ENCODE measurements around the gene HSFX2.

DNA sequence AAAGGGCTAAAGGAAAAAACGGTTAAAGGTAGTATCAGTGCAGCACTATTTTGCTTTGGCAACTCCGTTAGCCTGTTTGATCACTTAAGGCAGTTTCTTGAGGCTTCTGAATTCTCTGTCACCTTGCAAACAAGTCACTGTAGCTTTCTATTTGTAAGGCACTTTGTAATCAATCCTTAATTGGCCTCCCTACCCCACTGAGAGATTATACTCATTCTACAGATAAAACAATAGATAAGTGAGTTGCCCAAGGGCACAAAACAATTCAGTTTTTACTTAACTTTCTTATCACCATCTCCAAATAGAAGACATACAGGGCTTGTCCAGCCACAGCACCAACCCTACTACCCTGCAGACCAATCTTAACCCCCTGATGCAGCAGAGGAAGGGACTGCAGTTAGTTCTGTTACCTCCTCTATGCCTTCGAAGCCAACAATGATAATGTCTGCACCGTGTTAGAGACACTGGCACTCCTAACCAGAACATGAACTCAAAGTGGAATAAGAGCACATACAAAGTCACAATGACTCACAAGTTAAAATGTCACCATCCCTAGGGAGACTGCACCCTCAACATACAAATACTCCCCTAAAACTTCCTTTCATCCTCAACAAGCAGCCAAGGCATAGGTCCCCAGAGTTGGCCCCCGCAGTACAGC lies 34.7 kb upstream of the HSFX2 start:
- TF ChIP-seq CTCF (IDR thresholded peaks at IDR 0.05; ENCODE audit: insufficient read depth, low read length, poor library complexity, severe bottlenecking) = no peak
- TF ChIP-seq EZH2phosphoT487 (conservative IDR thresholded peaks at IDR 0.05; ENCODE audit: low read length) = no peak

Data from SU-DHL-6 (cell line).